ENCODE results near the gene ZNF710. TPM values are rescaled to one million over a fixed set of nuclear protein-coding genes. Genes with fewer than 3 reads are reported as not detected.

Gene ZNF710
- total RNA-seq, 4 donors from 2014 or later: 8.9 to 17.2 (median 11.5) TPM

- peak in 1 of 2 donors; percentile 21 for DNase-seq
- H3K27ac ChIP-seq: peak overlapping the region; percentile 90 to 99 (median 96)
- H3K4me3 ChIP-seq (replicated peaks in 1 of 3): no peak overlapping the region
- peaks cover 27 to 72% of the 10 kb centered on the region in 2 donors for H3K4me1 ChIP-seq
- no peaks in the 10 kb centered on the region for H3K27me3 ChIP-seq
- intact Hi-C loops (cut with DNase I): loop anchor here (10.0 kb wide), 1 partner anchor 59 kb away; the partner anchor contains the start of gene ZNF710
- WGBS, 2 donors: 58 to 85% methylated on average over 3 to 11 of the region's 11 CpGs
- H3K36me3 ChIP-seq: no peaks in the 10 kb centered on the region
- no peak for TF ChIP-seq POLR2A (IDR thresholded peaks at IDR 0.05)
- no peak for TF ChIP-seq CTCF (IDR thresholded peaks at IDR 0.05)
- no peaks in the 10 kb centered on the region for H3K9me3 ChIP-seq
Observed at GRCh38 chr15:90063770-90064247, 62.7 kb downstream of the ZNF710 start.

GRCh38 chr15:90064911-90065681 lies 64.0 kb downstream of the ZNF710 start:
- intact Hi-C loops (cut with DNase I): loop anchor here (10.0 kb wide), 1 partner anchor 60 kb away; the partner anchor contains the start of gene ZNF710
- no peaks in the 10 kb centered on the region for H3K36me3 ChIP-seq
- H3K27me3 ChIP-seq: no peaks in the 10 kb centered on the region
- H3K4me1 ChIP-seq: peaks cover 27 to 63% of the 10 kb centered on the region in 2 donors
- 78 to 82% methylated on average over 14 to 24 of the region's 30 CpGs for WGBS, 2 donors
- TF ChIP-seq POLR2A (IDR thresholded peaks at IDR 0.05): no peak
- no peak for TF ChIP-seq CTCF (IDR thresholded peaks at IDR 0.05)
- peak overlapping the region; percentile 90 to 99 (median 96) for H3K27ac ChIP-seq
- H3K9me3 ChIP-seq: no peaks in the 10 kb centered on the region
- DNase-seq: peak; percentile 37 to 41
- no peak overlapping the region for H3K4me3 ChIP-seq (replicated peaks in 1 of 3)

GRCh38 chr15:90065682-90066049 lies 64.5 kb downstream of the ZNF710 start:
- Histone ChIP-seq H3K4me1 (peaks cover 27 to 61% of the 10 kb centered on the region in 2 donors), H3K36me3 (no peaks in the 10 kb centered on the region), H3K27me3 (no peaks in the 10 kb centered on the region), H3K4me3 (replicated peaks in 1 of 3) (no peak overlapping the region), H3K27ac (peak overlapping the region in 2 of 3 donors; percentile 90 to 96), H3K9me3 (no peaks in the 10 kb centered on the region)
- TF ChIP-seq CTCF (IDR thresholded peaks at IDR 0.05): no peak
- TF ChIP-seq POLR2A (IDR thresholded peaks at IDR 0.05): no peak
- 86 to 88% methylated on average over 7 of the region's 7 CpGs for WGBS, 2 donors
- intact Hi-C loops (cut with DNase I): loop anchor here (10.0 kb wide), 1 partner anchor 61 kb away; the partner anchor contains the start of gene ZNF710
- DNase-seq: no peak

- H3K36me3 ChIP-seq: no peaks in the 10 kb centered on the region
- DNase-seq: no peak
- H3K27ac ChIP-seq: peak overlapping the region in 2 of 3 donors; percentile 15 to 26
- WGBS, 2 donors: 92 to 95% methylated on average over 34 to 46 of the region's 55 CpGs
- H3K4me3 ChIP-seq (replicated peaks in 1 of 3): no peak overlapping the region
- peaks cover 20 to 44% of the 10 kb centered on the region in 2 donors for H3K4me1 ChIP-seq
- intact Hi-C loops (cut with DNase I): loop anchor here (10.0 kb wide), 1 partner anchor 63 kb away; the partner anchor contains the start of gene ZNF710
- no peaks in the 10 kb centered on the region for H3K9me3 ChIP-seq
- no peaks in the 10 kb centered on the region for H3K27me3 ChIP-seq
- no peak for TF ChIP-seq POLR2A (IDR thresholded peaks at IDR 0.05)
- no peak for TF ChIP-seq CTCF (IDR thresholded peaks at IDR 0.05)
Observed at GRCh38 chr15:90067181-90067952, 66.2 kb downstream of the ZNF710 start.
